GM10248 (cell line): ENCODE measurements around the gene CT45A5.
"Not testable (repeated sequence)": the region's sequence is repeated elsewhere in the genome, so short reads cannot be mapped to it uniquely, and the experiment has no call there.

ENCODE experiments used
- CTCF ChIA-PET: fragments of 300-600 bp; sonication (Branson Sonifier 250); formaldehyde crosslinking; extraction: SDS; loops from one replicate; lab custom pipeline; 2021; ENCODE audit warnings: antibody characterized with exemption; lab: Yijun Ruan, JAX
- POLR2A ChIA-PET: fragments of 350-650 bp; sonication (Branson Sonifier 250); formaldehyde crosslinking; extraction: SDS; loops from one replicate; lab custom pipeline; 2020; ENCODE audit warnings: antibody characterized with exemption; lab: Yijun Ruan, JAX
- DNase-seq: peaks from one replicate; pipeline ENCODE4 v3.0.0; 2012; ENCODE audit errors: extremely low spot score
- TF ChIP-seq, protein P1 (sequence below): IDR thresholded peaks from 2 replicates; pipeline ENCODE4 v1.5.1; 2012; ENCODE audit warnings: mild to moderate bottlenecking, low read depth; ENCODE audit errors: extremely low read depth, missing control alignments, control extremely low read depth

CT45A5 gene, protein sequence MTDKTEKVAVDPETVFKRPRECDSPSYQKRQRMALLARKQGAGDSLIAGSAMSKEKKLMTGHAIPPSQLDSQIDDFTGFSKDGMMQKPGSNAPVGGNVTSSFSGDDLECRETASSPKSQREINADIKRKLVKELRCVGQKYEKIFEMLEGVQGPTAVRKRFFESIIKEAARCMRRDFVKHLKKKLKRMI

DNA sequence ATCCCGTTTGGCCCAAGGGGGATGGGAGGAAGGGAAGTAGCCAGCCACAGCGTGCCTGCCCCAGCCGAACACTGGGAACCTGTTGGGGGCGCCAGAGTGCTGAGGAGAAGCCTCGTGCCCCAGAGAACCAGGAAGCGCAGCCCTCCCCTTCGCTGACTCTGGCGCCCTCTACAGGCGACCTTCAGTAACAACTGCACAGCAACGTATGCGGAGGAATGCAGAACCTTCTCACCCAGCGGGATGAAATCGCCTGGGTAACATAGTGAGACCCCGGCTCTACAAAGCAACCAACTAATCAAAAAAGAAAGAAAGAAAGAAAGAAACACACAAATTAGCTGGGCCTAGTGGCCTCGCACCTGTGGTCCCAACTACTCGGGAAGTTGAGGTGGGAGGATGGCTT lies at the start of gene CT45A5:
CT45A5 (minus strand) TSS at position 101 of the 400 bp plus-strand sequence. CDS start 3,774 bp downstream, outside the sequence.
- POLR2A ChIA-PET: not testable (repeated sequence)

DNA sequence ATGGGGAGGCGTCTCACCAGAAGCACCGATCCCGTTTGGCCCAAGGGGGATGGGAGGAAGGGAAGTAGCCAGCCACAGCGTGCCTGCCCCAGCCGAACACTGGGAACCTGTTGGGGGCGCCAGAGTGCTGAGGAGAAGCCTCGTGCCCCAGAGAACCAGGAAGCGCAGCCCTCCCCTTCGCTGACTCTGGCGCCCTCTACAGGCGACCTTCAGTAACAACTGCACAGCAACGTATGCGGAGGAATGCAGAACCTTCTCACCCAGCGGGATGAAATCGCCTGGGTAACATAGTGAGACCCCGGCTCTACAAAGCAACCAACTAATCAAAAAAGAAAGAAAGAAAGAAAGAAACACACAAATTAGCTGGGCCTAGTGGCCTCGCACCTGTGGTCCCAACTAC lies 34.6 kb upstream of the CT45A5 start, which contains the start of gene CT45A2:
CT45A2 (minus strand) TSS at position 101 of the 400 bp plus-strand sequence. CDS start 3,747 bp downstream, outside the sequence.
- DNase-seq, CTCF ChIA-PET, POLR2A ChIA-PET: not testable (repeated sequence)

More for the DNA sequence above, at the start of gene CT45A5:
- DNase-seq, CTCF ChIA-PET: not testable (repeated sequence)

DNA sequence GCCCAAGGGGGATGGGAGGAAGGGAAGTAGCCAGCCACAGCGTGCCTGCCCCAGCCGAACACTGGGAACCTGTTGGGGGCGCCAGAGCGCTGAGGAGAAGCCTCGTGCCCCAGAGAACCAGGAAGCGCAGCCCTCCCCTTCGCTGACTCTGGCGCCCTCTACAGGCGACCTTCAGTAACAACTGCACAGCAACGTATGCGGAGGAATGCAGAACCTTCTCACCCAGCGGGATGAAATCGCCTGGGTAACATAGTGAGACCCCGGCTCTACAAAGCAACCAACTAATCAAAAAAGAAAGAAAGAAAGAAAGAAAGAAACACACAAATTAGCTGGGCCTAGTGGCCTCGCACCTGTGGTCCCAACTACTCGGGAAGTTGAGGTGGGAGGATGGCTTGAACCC lies 17.4 kb upstream of the CT45A5 start, which contains the start of gene CT45A6:
CT45A6 (minus strand) TSS at position 101 of the 400 bp plus-strand sequence. CDS start 3,794 bp downstream, outside the sequence.
- CTCF ChIA-PET, POLR2A ChIA-PET, DNase-seq: not testable (repeated sequence)

DNA sequence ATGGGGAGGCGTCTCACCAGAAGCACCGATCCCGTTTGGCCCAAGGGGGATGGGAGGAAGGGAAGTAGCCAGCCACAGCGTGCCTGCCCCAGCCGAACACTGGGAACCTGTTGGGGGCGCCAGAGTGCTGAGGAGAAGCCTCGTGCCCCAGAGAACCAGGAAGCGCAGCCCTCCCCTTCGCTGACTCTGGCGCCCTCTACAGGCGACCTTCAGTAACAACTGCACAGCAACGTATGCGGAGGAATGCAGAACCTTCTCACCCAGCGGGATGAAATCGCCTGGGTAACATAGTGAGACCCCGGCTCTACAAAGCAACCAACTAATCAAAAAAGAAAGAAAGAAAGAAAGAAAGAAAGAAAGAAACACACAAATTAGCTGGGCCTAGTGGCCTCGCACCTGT lies 17.2 kb downstream of the CT45A5 start, which contains the start of gene CT45A3:
CT45A3 (minus strand) TSS at position 101 of the 400 bp plus-strand sequence. CDS start 3,747 bp downstream, outside the sequence.
- CTCF ChIA-PET, POLR2A ChIA-PET: not testable (repeated sequence)

DNA sequence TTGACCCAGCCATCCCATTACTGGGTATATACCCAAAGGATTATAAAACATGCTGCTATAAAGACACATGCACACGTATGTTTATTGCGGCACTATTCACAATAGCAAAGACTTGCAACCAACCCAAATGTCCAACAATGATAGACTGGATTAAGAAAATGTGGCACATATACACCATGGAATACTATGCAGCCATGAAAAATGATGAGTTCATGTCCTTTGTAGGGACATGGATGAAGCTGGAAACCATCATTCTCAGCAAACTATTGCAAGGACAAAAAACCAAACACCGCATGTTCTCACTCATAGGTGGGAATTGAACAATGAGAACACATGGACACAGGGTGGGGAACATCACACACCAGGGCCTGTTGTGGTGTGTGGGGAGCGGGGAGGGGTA lies 40.6 kb downstream of the CT45A5 start:
- DNase-seq, CTCF ChIA-PET, POLR2A ChIA-PET: not testable (repeated sequence)

More for the DNA sequence above, 17.2 kb downstream of the CT45A5 start, which contains the start of gene CT45A3:
- DNase-seq: not testable (repeated sequence)

DNA sequence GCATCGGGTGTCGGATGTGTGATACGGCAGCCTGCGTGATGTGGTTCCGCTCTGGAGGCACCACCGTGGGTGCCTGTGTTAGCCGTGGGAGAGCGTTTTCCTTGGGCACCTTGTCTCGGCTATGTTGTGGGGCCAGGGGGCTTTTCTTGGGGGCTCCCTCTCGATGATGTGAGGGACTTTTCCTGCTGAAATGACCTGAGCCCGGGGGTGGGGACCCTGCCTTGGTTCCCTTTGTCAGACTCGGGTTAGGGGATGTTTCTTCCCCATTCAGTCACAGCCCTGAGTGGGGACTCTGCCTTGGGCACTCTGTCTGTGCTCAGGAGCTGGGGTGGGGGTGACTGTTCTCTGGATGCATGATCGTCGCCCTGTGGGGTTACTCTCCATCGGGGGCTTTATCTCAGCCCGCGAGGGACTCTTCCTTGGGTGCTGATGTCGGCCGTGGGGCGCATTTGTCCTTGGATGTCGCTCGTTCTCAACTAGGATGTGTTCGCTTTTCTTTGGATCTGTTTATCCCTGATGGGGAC lies 44.0 kb downstream of the CT45A5 start:
- TF ChIP-seq, protein P1, sequence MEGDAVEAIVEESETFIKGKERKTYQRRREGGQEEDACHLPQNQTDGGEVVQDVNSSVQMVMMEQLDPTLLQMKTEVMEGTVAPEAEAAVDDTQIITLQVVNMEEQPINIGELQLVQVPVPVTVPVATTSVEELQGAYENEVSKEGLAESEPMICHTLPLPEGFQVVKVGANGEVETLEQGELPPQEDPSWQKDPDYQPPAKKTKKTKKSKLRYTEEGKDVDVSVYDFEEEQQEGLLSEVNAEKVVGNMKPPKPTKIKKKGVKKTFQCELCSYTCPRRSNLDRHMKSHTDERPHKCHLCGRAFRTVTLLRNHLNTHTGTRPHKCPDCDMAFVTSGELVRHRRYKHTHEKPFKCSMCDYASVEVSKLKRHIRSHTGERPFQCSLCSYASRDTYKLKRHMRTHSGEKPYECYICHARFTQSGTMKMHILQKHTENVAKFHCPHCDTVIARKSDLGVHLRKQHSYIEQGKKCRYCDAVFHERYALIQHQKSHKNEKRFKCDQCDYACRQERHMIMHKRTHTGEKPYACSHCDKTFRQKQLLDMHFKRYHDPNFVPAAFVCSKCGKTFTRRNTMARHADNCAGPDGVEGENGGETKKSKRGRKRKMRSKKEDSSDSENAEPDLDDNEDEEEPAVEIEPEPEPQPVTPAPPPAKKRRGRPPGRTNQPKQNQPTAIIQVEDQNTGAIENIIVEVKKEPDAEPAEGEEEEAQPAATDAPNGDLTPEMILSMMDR: no peak
- ChIA-PET CTCF (interaction anchor here (1.0 to 1.9 kb wide), 2 partner anchors 61 to 191 kb away, joined by 3 to 5 read pairs; no protein-coding TSS in a partner anchor), POLR2A (no interaction called here)
- no peak for DNase-seq

DNA sequence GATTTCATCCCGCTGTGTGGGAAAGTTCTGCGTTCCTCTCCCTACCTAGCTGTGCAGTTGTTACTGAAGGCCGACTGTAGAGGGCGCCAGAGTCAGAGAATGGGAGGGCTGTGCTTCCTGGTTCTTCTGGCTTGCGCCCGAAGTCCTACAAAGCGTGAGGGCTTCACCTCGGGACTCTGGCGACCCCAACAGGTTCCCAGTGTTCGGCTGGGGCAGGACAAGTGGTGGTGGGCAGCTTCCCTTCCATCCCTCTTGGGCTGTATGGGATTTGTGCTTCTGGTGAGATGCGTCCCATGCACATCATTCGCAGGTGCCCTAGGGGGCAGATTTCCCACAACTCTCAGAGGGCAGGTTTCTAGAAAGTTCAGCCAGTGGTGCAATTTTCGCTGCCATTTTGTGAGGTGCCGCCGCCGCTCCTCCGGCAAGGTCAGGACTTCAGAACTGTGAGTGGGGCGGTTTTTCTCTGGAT lies 44.6 kb downstream of the CT45A5 start:
- CTCF ChIA-PET: interaction anchor here (0.9 to 1.9 kb wide), 3 partner anchors 61 to 356 kb away, joined by 3 to 5 read pairs (median 3); no protein-coding TSS in a partner anchor
- DNase-seq: peak; percentile 45
- TF ChIP-seq, protein P1: peak; percentile 40
- POLR2A ChIA-PET: no interaction called here

DNA sequence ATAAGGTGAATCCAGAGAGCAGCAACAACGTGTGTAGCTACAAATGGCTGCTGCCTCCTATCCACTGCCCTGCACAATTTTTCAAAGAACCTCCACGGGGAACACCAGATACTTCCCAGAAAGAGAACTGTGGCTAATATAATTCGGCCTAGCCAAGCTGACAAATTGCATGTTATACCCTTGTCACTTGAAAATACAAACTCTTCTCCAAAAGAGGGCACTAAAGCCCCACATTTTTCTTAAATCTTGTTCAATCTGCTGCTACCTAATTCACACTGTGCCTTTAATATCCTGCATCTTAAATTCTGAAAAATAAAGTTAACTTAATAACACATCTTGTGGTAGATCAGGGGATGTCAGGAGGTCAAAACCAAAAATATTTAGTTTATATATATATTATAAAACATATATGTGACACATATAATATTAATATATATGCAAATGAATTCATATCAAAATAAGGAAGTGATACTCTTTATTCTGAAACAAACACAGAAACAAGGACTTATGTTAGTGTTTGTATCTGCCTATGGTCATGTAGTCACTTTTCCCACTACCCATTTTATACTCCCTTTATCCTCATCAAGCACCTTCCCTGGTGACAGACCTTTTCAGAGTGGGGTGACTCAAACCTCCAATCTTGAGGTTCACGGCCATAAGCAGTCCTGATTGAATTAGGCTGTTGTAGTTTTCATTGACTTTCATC lies 47.8 kb downstream of the CT45A5 start:
- no peak for DNase-seq
- POLR2A ChIA-PET: no interaction called here
- CTCF ChIA-PET: no interaction called here
- TF ChIP-seq, protein P1: no peak

DNA sequence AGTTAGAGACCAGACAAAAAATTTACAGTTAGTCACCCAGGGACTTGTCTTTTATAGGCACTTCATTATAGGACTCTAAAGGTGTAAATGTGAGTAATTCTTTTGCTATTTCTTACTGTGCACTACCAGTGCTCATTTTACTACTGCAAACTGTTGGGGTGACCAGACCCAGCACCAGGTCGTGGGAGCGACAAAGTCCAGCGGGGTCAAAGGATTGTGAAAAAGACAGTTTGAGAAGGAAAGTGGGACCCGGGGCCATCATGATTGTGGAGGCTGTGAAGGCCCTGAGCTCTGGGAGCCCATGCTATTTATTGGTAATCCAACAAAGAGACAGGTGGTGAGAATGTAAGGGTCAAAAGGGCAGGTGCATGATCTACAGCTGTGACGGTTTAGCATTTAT lies 50.6 kb downstream of the CT45A5 start:
- POLR2A ChIA-PET, DNase-seq: not testable (repeated sequence)
- CTCF ChIA-PET: interaction anchor here (0.6 kb wide), 1 partner anchor 226 kb away, joined by 3 read pairs; no protein-coding TSS in a partner anchor
